Astrocyte (in vitro differentiated cells and primary cell): ENCODE measurements around the gene KCTD20.

ENCODE experiments used
- CTCF ChIP-seq: IDR thresholded peaks from 2 replicates; pipeline ENCODE4 v1.5.1; 2011; ENCODE audit warnings: low read depth, mild to moderate bottlenecking, inconsistent platforms, low read length, moderate library complexity; ENCODE audit not compliant: insufficient read depth
- EZH2 ChIP-seq: IDR thresholded peaks from 2 replicates; pipeline ENCODE4 v1.6.1; 2012; ENCODE audit warnings: mild to moderate bottlenecking, low read length, inconsistent platforms; ENCODE audit not compliant: insufficient read depth

GRCh38 chr6:36418558-36418957 is 24.2 kb upstream of the KCTD20 start:
- TF ChIP-seq CTCF: no peak
- TF ChIP-seq EZH2: no peak
